H1 (cell line): Measurements from ENCODE around the gene SPTBN4. TPM values are rescaled to one million over a fixed set of nuclear protein-coding genes. Genes with fewer than 3 reads are reported as not detected.

Experiments used
- CEBPB ChIP-seq: IDR thresholded peaks from 2 replicates; pipeline ENCODE4 v1.6.1; 2012; ENCODE audit warnings: low read depth, low read length
- GABPA ChIP-seq: IDR thresholded peaks from 2 replicates; pipeline ENCODE4 v1.6.1; 2011; ENCODE audit warnings: mild to moderate bottlenecking, low read length, moderate library complexity, borderline replicate concordance; ENCODE audit not compliant: insufficient read depth
- JUN ChIP-seq: IDR thresholded peaks from 2 replicates; pipeline ENCODE4 v1.6.1; 2011; ENCODE audit warnings: low read depth, mild to moderate bottlenecking, improper control_type of control experiment, low read length
- PHF8 ChIP-seq: fragments of 200-600 bp; sonication (generic); conservative IDR thresholded peaks from 2 replicates; pipeline ENCODE4 v1.7.1; 2012; ENCODE audit warnings: low read depth, mild to moderate bottlenecking, inconsistent platforms, low read length, moderate library complexity
- POU5F1 ChIP-seq: IDR thresholded peaks from 2 replicates; pipeline ENCODE4 v1.6.1; 2011; ENCODE audit warnings: low read depth, mild to moderate bottlenecking, low read length, moderate library complexity
- USF2 ChIP-seq: IDR thresholded peaks from 2 replicates; pipeline ENCODE4 v1.6.1; 2011; ENCODE audit warnings: low read length, improper control_type of control experiment
- polyA plus RNA-seq, 7 experiments: library from polyadenylated mRNA; depleted of rRNA in 3 of 7; stranded (reverse) in 5 of 7; unstranded in 2 of 7; fragments of >200 nt in 5 of 7; fragments of 200-250 nt in 2 of 7; gene quantifications; 1 replicate in 5 of 7; 2 replicates in 1 of 7; 4 replicates in 1 of 7; pipeline versions ENCODE4 v1.2.1 to v1.2.3, GENCODE V29; 2011 to 2013; ENCODE audit warnings: missing spikeins in 2 of 7, mixed read lengths in 2 of 7
- total RNA-seq: library from RNA; stranded (reverse); fragmentation: NEBNext Ultra II Directional; extraction: Animal tissue kit (Norgen Biotek cat#: 25700); gene quantifications from 2 replicates; pipeline ENCODE4 v1.2.1, GENCODE V29; 2021

Gene SPTBN4
- total and polyA plus RNA-seq, 2 of the 8 experiments (the other 6 are each of a cell fraction or from before 2014, with no cell fraction given) = 1.9 to 3.0 TPM

GRCh38 chr19:40585241-40585981 lies 118.6 kb downstream of the SPTBN4 start (continued):
- TF ChIP-seq JUN (no peak), PHF8 (no peak), GABPA (no peak), CEBPB (no peak), USF2 (no peak), POU5F1 (no peak)
